HepG2 (cell line): ENCODE data around the gene SMARCD1. TPM values are rescaled to one million over a fixed set of nuclear protein-coding genes. Genes with fewer than 3 reads are reported as not detected.

ENCODE experiments used
- CENPBD1 ChIP-seq: sonication (generic); formaldehyde crosslinking; IDR thresholded peaks from 2 replicates; pipeline ENCODE4 v1.8.0; 2022; ENCODE audit warnings: missing genetic modification reagents, low read depth, mild to moderate bottlenecking, borderline replicate concordance
- DRAP1 ChIP-seq: IDR thresholded peaks from 2 replicates; pipeline ENCODE4 v1.6.1; 2016; ENCODE audit warnings: missing genetic modification reagents, missing compliant biosample characterization
- HNF4G ChIP-seq, 2 experiments: sonication (generic) in 1 of 2; formaldehyde crosslinking in 1 of 2; IDR thresholded peaks; 2 replicates each; pipeline versions ENCODE4 v1.4.0 to v1.6.1; 2011 to 2020; ENCODE audit warnings: borderline replicate concordance in 2 of 2, low read depth in 2 of 2, mild to moderate bottlenecking in 2 of 2, low read length in 1 of 2, missing genetic modification reagents in 1 of 2, moderate library complexity in 1 of 2
- KAT2B ChIP-seq: fragments of 150-350 bp; IDR thresholded peaks from 2 replicates; pipeline ENCODE4 v1.6.1; 2014; ENCODE audit warnings: low read depth, low read length, borderline replicate concordance
- KLF12 ChIP-seq: sonication (generic); formaldehyde crosslinking; IDR thresholded peaks from 2 replicates; pipeline ENCODE4 v1.4.0; 2020; ENCODE audit warnings: missing genetic modification reagents, borderline replicate concordance
- KMT2A ChIP-seq: sonication (generic); formaldehyde crosslinking; IDR thresholded peaks from 2 replicates; pipeline ENCODE4 v1.4.0; 2020; ENCODE audit warnings: missing genetic modification reagents
- NR2F6 ChIP-seq, 2 experiments: IDR thresholded peaks; 2 replicates each; pipeline ENCODE4 v1.6.1; 2016; ENCODE audit warnings: antibody characterized with exemption in 1 of 2, mild to moderate bottlenecking in 1 of 2
- POLR2AphosphoS5 ChIP-seq: IDR thresholded peaks from 2 replicates; pipeline ENCODE4 v1.6.1; 2012; ENCODE audit warnings: low read depth, low read length
- SNAI1 ChIP-seq: sonication (generic); formaldehyde crosslinking; IDR thresholded peaks from 2 replicates; pipeline ENCODE4 v1.5.0; 2020; ENCODE audit warnings: mild to moderate bottlenecking, missing genetic modification reagents, borderline replicate concordance
- SNAPC5 ChIP-seq: sonication (generic); formaldehyde crosslinking; IDR thresholded peaks from 2 replicates; pipeline ENCODE4 v1.8.1; 2023; ENCODE audit warnings: mild to moderate bottlenecking, missing genetic modification reagents, borderline replicate concordance
- SRSF4 ChIP-seq: fragments of 200-400 bp; formaldehyde crosslinking; IDR thresholded peaks from one replicate; pipeline ENCODE4 v1.6.1; 2018; ENCODE audit warnings: mild to moderate bottlenecking, low read depth, low read length, moderate library complexity; ENCODE audit not compliant: poor library complexity, severe bottlenecking
- THAP8 ChIP-seq: sonication (generic); formaldehyde crosslinking; IDR thresholded peaks from 2 replicates; pipeline ENCODE4 v1.5.1; 2020; ENCODE audit warnings: missing genetic modification reagents, mild to moderate bottlenecking, borderline replicate concordance
- ZFAT ChIP-seq: sonication (generic); formaldehyde crosslinking; conservative IDR thresholded peaks from 2 replicates; pipeline ENCODE4 v1.8.1; 2023; ENCODE audit warnings: missing genetic modification reagents, inconsistent platforms
- ZNF484 ChIP-seq: sonication (generic); formaldehyde crosslinking; IDR thresholded peaks from 2 replicates; pipeline ENCODE4 v1.5.1; 2020; ENCODE audit warnings: mild to moderate bottlenecking, low read depth, missing genetic modification reagents, borderline replicate concordance
- ZNF619 ChIP-seq: sonication (generic); formaldehyde crosslinking; IDR thresholded peaks from 2 replicates; pipeline ENCODE4 v1.4.0; 2020; ENCODE audit warnings: mild to moderate bottlenecking, missing genetic modification reagents
- ZNF746 ChIP-seq: sonication (generic); formaldehyde crosslinking; IDR thresholded peaks from 2 replicates; pipeline ENCODE4 v1.8.0; 2022; ENCODE audit warnings: mild to moderate bottlenecking, missing genetic modification reagents
- ZNF878 ChIP-seq: sonication (generic); formaldehyde crosslinking; IDR thresholded peaks from 2 replicates; pipeline ENCODE4 v1.8.1; 2023; ENCODE audit warnings: mild to moderate bottlenecking, missing genetic modification reagents, moderate library complexity
- ZUFSP ChIP-seq: sonication (generic); formaldehyde crosslinking; IDR thresholded peaks from 2 replicates; pipeline ENCODE4 v1.9.0; 2021; ENCODE audit warnings: missing genetic modification reagents, mild to moderate bottlenecking, borderline replicate concordance
- polyA plus RNA-seq, 8 experiments: library from polyadenylated mRNA; depleted of rRNA in 3 of 8; stranded (reverse) in 7 of 8; unstranded in 1 of 8; fragments of >200 nt; fragmentation: Illumina TruSeq in 4 of 8; extraction: Trizol in 4 of 8; gene quantifications; 2 replicates each; pipeline versions ENCODE4 v1.2.1 to v1.2.3, GENCODE V29; 2011 to 2016; ENCODE audit warnings: low read depth in 4 of 8, missing spikeins in 1 of 8, mixed read lengths in 1 of 8; ENCODE audit not compliant: insufficient read depth in 1 of 8
- total RNA-seq, 5 experiments: library from RNA; depleted of rRNA; stranded (reverse); fragments of >200 nt; fragmentation: Illumina TruSeq; extraction: Trizol; gene quantifications; 2 replicates each; pipeline ENCODE4 v1.2.3, GENCODE V29; 2016; ENCODE audit warnings: low read depth in 1 of 5
- TF ChIP-seq, protein P1 (sequence below): sonication (generic); formaldehyde crosslinking; IDR thresholded peaks from 2 replicates; pipeline ENCODE4 v1.4.0; 2020; ENCODE audit warnings: missing genetic modification reagents

The SMARCD1 gene
- total and polyA plus RNA-seq, 2 of the 13 experiments (the other 11 are each of a cell fraction or from before 2014, with no cell fraction given) = 51.7 to 54.6 TPM

- TF ChIP-seq, protein P1, sequence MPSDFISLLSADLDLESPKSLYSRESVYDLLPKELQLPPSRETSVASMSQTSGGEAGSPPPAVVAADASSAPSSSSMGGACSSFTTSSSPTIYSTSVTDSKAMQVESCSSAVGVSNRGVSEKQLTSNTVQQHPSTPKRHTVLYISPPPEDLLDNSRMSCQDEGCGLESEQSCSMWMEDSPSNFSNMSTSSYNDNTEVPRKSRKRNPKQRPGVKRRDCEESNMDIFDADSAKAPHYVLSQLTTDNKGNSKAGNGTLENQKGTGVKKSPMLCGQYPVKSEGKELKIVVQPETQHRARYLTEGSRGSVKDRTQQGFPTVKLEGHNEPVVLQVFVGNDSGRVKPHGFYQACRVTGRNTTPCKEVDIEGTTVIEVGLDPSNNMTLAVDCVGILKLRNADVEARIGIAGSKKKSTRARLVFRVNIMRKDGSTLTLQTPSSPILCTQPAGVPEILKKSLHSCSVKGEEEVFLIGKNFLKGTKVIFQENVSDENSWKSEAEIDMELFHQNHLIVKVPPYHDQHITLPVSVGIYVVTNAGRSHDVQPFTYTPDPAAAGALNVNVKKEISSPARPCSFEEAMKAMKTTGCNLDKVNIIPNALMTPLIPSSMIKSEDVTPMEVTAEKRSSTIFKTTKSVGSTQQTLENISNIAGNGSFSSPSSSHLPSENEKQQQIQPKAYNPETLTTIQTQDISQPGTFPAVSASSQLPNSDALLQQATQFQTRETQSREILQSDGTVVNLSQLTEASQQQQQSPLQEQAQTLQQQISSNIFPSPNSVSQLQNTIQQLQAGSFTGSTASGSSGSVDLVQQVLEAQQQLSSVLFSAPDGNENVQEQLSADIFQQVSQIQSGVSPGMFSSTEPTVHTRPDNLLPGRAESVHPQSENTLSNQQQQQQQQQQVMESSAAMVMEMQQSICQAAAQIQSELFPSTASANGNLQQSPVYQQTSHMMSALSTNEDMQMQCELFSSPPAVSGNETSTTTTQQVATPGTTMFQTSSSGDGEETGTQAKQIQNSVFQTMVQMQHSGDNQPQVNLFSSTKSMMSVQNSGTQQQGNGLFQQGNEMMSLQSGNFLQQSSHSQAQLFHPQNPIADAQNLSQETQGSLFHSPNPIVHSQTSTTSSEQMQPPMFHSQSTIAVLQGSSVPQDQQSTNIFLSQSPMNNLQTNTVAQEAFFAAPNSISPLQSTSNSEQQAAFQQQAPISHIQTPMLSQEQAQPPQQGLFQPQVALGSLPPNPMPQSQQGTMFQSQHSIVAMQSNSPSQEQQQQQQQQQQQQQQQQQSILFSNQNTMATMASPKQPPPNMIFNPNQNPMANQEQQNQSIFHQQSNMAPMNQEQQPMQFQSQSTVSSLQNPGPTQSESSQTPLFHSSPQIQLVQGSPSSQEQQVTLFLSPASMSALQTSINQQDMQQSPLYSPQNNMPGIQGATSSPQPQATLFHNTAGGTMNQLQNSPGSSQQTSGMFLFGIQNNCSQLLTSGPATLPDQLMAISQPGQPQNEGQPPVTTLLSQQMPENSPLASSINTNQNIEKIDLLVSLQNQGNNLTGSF = no peak
- no peak for TF ChIP-seq SRSF4
- TF ChIP-seq THAP8 (CRISPR knock-in tag) = no peak
- TF ChIP-seq POLR2AphosphoS5 = peak; percentile 51; the same call in 1 of the 2 replicates
- no peak for TF ChIP-seq ZNF619 (CRISPR knock-in tag)
- no peak for TF ChIP-seq KLF12 (CRISPR knock-in tag)
- TF ChIP-seq DRAP1 (CRISPR knock-in tag) = peak; percentile 82
- no peak for TF ChIP-seq NR2F6 (IDR thresholded peaks at IDR 0.05)
- TF ChIP-seq NR2F6 (CRISPR knock-in tag; IDR thresholded peaks at IDR 0.05) = no peak
- no peak for TF ChIP-seq ZNF746
- TF ChIP-seq ZNF878 (CRISPR knock-in tag) = no peak
- TF ChIP-seq KAT2B = no peak
- TF ChIP-seq HNF4G (IDR thresholded peaks at IDR 0.05; ENCODE audit: borderline replicate concordance, low read depth, low read length) = no peak
- TF ChIP-seq HNF4G (CRISPR knock-in tag; IDR thresholded peaks at IDR 0.05; ENCODE audit: borderline replicate concordance, low read depth) = no peak
- TF ChIP-seq ZFAT = no peak
- TF ChIP-seq ZUFSP (CRISPR knock-in tag) = no peak
- no peak for TF ChIP-seq SNAPC5 (CRISPR knock-in tag)
- TF ChIP-seq KMT2A = no peak
- no peak for TF ChIP-seq SNAI1 (CRISPR knock-in tag)
- TF ChIP-seq ZNF484 (CRISPR knock-in tag) = no peak
- TF ChIP-seq CENPBD1 = no peak
Measured at GRCh38 chr12:50103767-50104321, 18.7 kb downstream of the SMARCD1 start, which contains the start of gene GPD1 (continued).
